ENCODE results near the gene SYNE1.

SYNE1 gene

GRCh38 chr6:152267967-152268845 lies 369.0 kb downstream of the SYNE1 start:
- DNase-seq: peak in 1 of 2 experiments; percentile 32

- DNase-seq: no peak
Observed at GRCh38 chr6:152265651-152266050, 371.5 kb downstream of the SYNE1 start.

GRCh38 chr6:152263582-152263981 lies 373.6 kb downstream of the SYNE1 start:
- DNase-seq: no peak

GRCh38 chr6:152261179-152261578 lies 376.0 kb downstream of the SYNE1 start:
- DNase-seq: no peak

GRCh38 chr6:152259234-152259633 lies 377.9 kb downstream of the SYNE1 start:
- no peak for DNase-seq

GRCh38 chr6:152257581-152257980 lies 379.6 kb downstream of the SYNE1 start:
- no peak for DNase-seq

- no peak for DNase-seq
Observed at GRCh38 chr6:152250127-152250526, 387.0 kb downstream of the SYNE1 start.

- DNase-seq: no peak
Observed at GRCh38 chr6:152248980-152249379, 388.2 kb downstream of the SYNE1 start.

GRCh38 chr6:152246554-152247337 lies 390.4 kb downstream of the SYNE1 start:
- no peak for DNase-seq

- no peak for DNase-seq
Observed at GRCh38 chr6:152244998-152245630, 392.0 kb downstream of the SYNE1 start.

GRCh38 chr6:152241013-152241766 lies 396.0 kb downstream of the SYNE1 start:
- DNase-seq: no peak

- DNase-seq: no peak
Observed at GRCh38 chr6:152240436-152240835, 396.7 kb downstream of the SYNE1 start.

- DNase-seq: no peak
Observed at GRCh38 chr6:152236370-152237097, 400.6 kb downstream of the SYNE1 start.

- DNase-seq: no peak
Observed at GRCh38 chr6:152233547-152234320, 403.4 kb downstream of the SYNE1 start.

- no peak for DNase-seq
Observed at GRCh38 chr6:152232501-152233151, 404.5 kb downstream of the SYNE1 start.

GRCh38 chr6:152229330-152229729 lies 407.8 kb downstream of the SYNE1 start:
- no peak for DNase-seq

GRCh38 chr6:152226119-152226518 lies 411.0 kb downstream of the SYNE1 start:
- DNase-seq: no peak

GRCh38 chr6:152225241-152225934 lies 411.8 kb downstream of the SYNE1 start:
- DNase-seq: no peak

GRCh38 chr6:152223636-152224035 lies 413.5 kb downstream of the SYNE1 start:
- no peak for DNase-seq

Measured in NCI-H446 (cell line).